Ishikawa (cell line): ENCODE results near the gene SERPINC1.

Experiments used
- CEBPB ChIP-seq: IDR thresholded peaks from 2 replicates; pipeline ENCODE4 v1.6.1; 2012
- EGR1 ChIP-seq: IDR thresholded peaks from 2 replicates; pipeline ENCODE4 v1.6.1; 2012
- EP300 ChIP-seq: IDR thresholded peaks from 2 replicates; pipeline ENCODE4 v1.6.1; 2012; ENCODE audit warnings: borderline replicate concordance
- FOXM1 ChIP-seq: IDR thresholded peaks from 2 replicates; pipeline ENCODE4 v1.6.1; 2012; ENCODE audit warnings: low read depth, borderline replicate concordance
- RAD21 ChIP-seq: IDR thresholded peaks from 2 replicates; pipeline ENCODE4 v1.6.1; 2012; ENCODE audit warnings: low read depth
- REST ChIP-seq: IDR thresholded peaks from 2 replicates; pipeline ENCODE4 v1.6.1; 2012; ENCODE audit warnings: low read depth, mild to moderate bottlenecking
- TAF1 ChIP-seq: IDR thresholded peaks from 2 replicates; pipeline ENCODE4 v1.6.1; 2012; ENCODE audit warnings: low read depth, mild to moderate bottlenecking
- TCF12 ChIP-seq: IDR thresholded peaks from 2 replicates; pipeline ENCODE4 v1.6.1; 2012; ENCODE audit warnings: low read depth
- TEAD4 ChIP-seq: IDR thresholded peaks from 2 replicates; pipeline ENCODE4 v1.6.1; 2012
- USF1 ChIP-seq: IDR thresholded peaks from 2 replicates; pipeline ENCODE4 v1.6.1; 2012
- YY1 ChIP-seq: IDR thresholded peaks from 2 replicates; pipeline ENCODE4 v1.6.1; 2012; ENCODE audit warnings: low read depth
- ZBTB7A ChIP-seq: IDR thresholded peaks from 2 replicates; pipeline ENCODE4 v1.6.1; 2012; ENCODE audit warnings: low read depth

DNA sequence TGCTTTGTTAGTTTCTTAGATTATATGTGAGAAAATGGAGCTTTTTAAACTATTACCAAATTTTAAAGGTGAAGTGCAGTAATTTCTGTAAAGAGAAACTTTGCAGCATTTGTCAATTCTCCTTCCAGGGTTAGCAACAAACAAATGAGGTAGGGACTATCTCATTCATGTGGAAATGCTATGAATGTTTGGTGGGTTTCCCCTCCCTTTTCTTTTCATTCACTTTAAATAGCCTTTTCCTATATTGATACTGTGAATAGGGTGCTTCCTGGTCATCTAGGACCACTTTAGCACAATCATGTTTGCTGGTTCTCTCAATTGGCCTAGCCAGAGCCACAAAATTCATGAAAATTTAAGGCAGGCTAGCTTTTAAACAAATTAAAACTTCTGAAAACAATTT lies 28.4 kb downstream of the SERPINC1 start:
- TF ChIP-seq REST = no peak
- TF ChIP-seq TAF1 = no peak
- no peak for TF ChIP-seq TCF12
- no peak for TF ChIP-seq YY1
- no peak for TF ChIP-seq EGR1
- no peak for TF ChIP-seq EP300
- TF ChIP-seq USF1 = no peak
- TF ChIP-seq RAD21 = no peak
- TF ChIP-seq CEBPB = no peak
- TF ChIP-seq FOXM1 = no peak
- TF ChIP-seq TEAD4 = no peak
- no peak for TF ChIP-seq ZBTB7A
